ENCODE data around the gene APAF1.

Gene APAF1

GRCh38 chr12:98719515-98720504 lies 74.7 kb downstream of the APAF1 start:
- Histone ChIP-seq H3K36me3 (ENCODE audit: insufficient read depth, low read length) (peaks cover 26% of the 10 kb centered on the region), H3K4me3 (ENCODE audit: low read depth in 1 of 2, low read length in 2 of 2) (no peak overlapping the region), H3K27me3 (ENCODE audit: insufficient read depth, low read length, poor library complexity) (no peaks in the 10 kb centered on the region), H3K9ac (ENCODE audit: low read depth, low read length) (no peak overlapping the region), H4K20me1 (ENCODE audit: insufficient read depth, low read length) (no peaks in the 10 kb centered on the region), H3K4me1 (ENCODE audit: insufficient read depth, low read length) (no peaks in the 10 kb centered on the region), H3K9me3 (ENCODE audit: insufficient read depth, low read length, severe bottlenecking) (no peaks in the 10 kb centered on the region), H2AFZ (ENCODE audit: low read depth, low read length) (no peak overlapping the region), H3K79me2 (ENCODE audit: insufficient read depth, low read length) (no peaks in the 10 kb centered on the region), H3K27ac (ENCODE audit: low read length) (no peak overlapping the region), H3K4me2 (ENCODE audit: insufficient read depth, low read length) (no peak overlapping the region)
- no peak for DNase-seq
- no peak for TF ChIP-seq CTCF (IDR thresholded peaks at IDR 0.05; ENCODE audit: borderline replicate concordance, extremely low read depth, low read length, poor library complexity, severe bottlenecking)
- no peak for TF ChIP-seq EZH2 (IDR thresholded peaks at IDR 0.05; ENCODE audit: borderline replicate concordance, low read depth, low read length, severe bottlenecking)
- ATAC-seq (ENCODE audit: insufficient read depth, low read depth): no peak

- H2AFZ ChIP-seq (ENCODE audit: low read depth, low read length): no peak overlapping the region
- H3K36me3 ChIP-seq (ENCODE audit: insufficient read depth, low read length): peaks cover 30% of the 10 kb centered on the region
- no peaks in the 10 kb centered on the region for H3K9me3 ChIP-seq (ENCODE audit: insufficient read depth, low read length, severe bottlenecking)
- ATAC-seq (ENCODE audit: insufficient read depth, low read depth) (no peak), DNase-seq (no peak)
- no peaks in the 10 kb centered on the region for H3K79me2 ChIP-seq (ENCODE audit: insufficient read depth, low read length)
- no peaks in the 10 kb centered on the region for H4K20me1 ChIP-seq (ENCODE audit: insufficient read depth, low read length)
- H3K4me2 ChIP-seq (ENCODE audit: insufficient read depth, low read length): no peak overlapping the region
- TF ChIP-seq EZH2 (IDR thresholded peaks at IDR 0.05; ENCODE audit: borderline replicate concordance, low read depth, low read length, severe bottlenecking): no peak
- TF ChIP-seq CTCF (IDR thresholded peaks at IDR 0.05; ENCODE audit: borderline replicate concordance, extremely low read depth, low read length, poor library complexity, severe bottlenecking): no peak
- H3K4me1 ChIP-seq (ENCODE audit: insufficient read depth, low read length): no peaks in the 10 kb centered on the region
- no peaks in the 10 kb centered on the region for H3K27me3 ChIP-seq (ENCODE audit: insufficient read depth, low read length, poor library complexity)
- H3K27ac ChIP-seq (ENCODE audit: low read length): no peak overlapping the region
- H3K9ac ChIP-seq (ENCODE audit: low read depth, low read length): no peak overlapping the region
- H3K4me3 ChIP-seq (ENCODE audit: low read depth in 1 of 2, low read length in 2 of 2): no peak overlapping the region
These were observed 76.2 kb downstream of the APAF1 start for GRCh38 chr12:98721204-98721702.

- Histone ChIP-seq H3K9me3 (ENCODE audit: insufficient read depth, low read length, severe bottlenecking) (no peaks in the 10 kb centered on the region), H3K9ac (ENCODE audit: low read depth, low read length) (no peak overlapping the region), H3K4me3 (ENCODE audit: low read depth in 1 of 2, low read length in 2 of 2) (no peak overlapping the region), H4K20me1 (ENCODE audit: insufficient read depth, low read length) (no peaks in the 10 kb centered on the region), H3K79me2 (ENCODE audit: insufficient read depth, low read length) (no peaks in the 10 kb centered on the region), H3K4me2 (ENCODE audit: insufficient read depth, low read length) (no peak overlapping the region), H3K27ac (ENCODE audit: low read length) (no peak overlapping the region), H2AFZ (ENCODE audit: low read depth, low read length) (no peak overlapping the region), H3K36me3 (ENCODE audit: insufficient read depth, low read length) (peaks cover 47% of the 10 kb centered on the region), H3K27me3 (ENCODE audit: insufficient read depth, low read length, poor library complexity) (no peaks in the 10 kb centered on the region), H3K4me1 (ENCODE audit: insufficient read depth, low read length) (no peaks in the 10 kb centered on the region)
- no peak for ATAC-seq (ENCODE audit: insufficient read depth, low read depth)
- TF ChIP-seq CTCF (IDR thresholded peaks at IDR 0.05; ENCODE audit: borderline replicate concordance, extremely low read depth, low read length, poor library complexity, severe bottlenecking) (no peak), EZH2 (IDR thresholded peaks at IDR 0.05; ENCODE audit: borderline replicate concordance, low read depth, low read length, severe bottlenecking) (no peak)
- no peak for DNase-seq
These were observed 79.5 kb downstream of the APAF1 start for GRCh38 chr12:98724384-98725155.
